SK-N-SH (cell line): Measurements from ENCODE around the gene ATE1. TPM values are rescaled to one million over a fixed set of nuclear protein-coding genes. Genes with fewer than 3 reads are reported as not detected.

Experiments used
- CTCF ChIA-PET: fragments of 300-600, 350-600 bp; formaldehyde crosslinking; extraction: SDS; loops from one replicate; lab custom pipeline; 2021; lab: Yijun Ruan, JAX
- POLR2A ChIA-PET: fragments of 350-600 bp; sonication (Branson Sonifier 250); formaldehyde crosslinking; extraction: SDS; loops from one replicate; lab custom pipeline; 2020; ENCODE audit warnings: antibody characterized with exemption, inconsistent platforms; lab: Yijun Ruan, JAX
- DNase-seq: peaks from one replicate; pipeline ENCODE4 v3.0.0; 2012
- H2AFZ ChIP-seq: fragments of 200-600 bp; sonication (generic); 2 replicates; pipeline ENCODE4 v1.8.1; 2016; ENCODE audit warnings: antibody characterized with exemption, mild to moderate bottlenecking, low read depth
- H3F3A ChIP-seq: fragments of 200-600 bp; sonication (generic); replicated peaks from 2 replicates; pipeline ENCODE3; 2016; ENCODE audit warnings: antibody characterized with exemption, mild to moderate bottlenecking; ENCODE audit not compliant: insufficient read depth
- H3K27ac ChIP-seq, 2 experiments: fragments of 200-500 bp in 1 of 2; fragments of 200-600 bp in 1 of 2; sonication (Bioruptor generic) in 1 of 2; sonication (generic), shearing (Covaris generic) in 1 of 2; 2 replicates each; pipeline versions ENCODE4 v1.5.1 to v1.6.1; 2014 to 2016; ENCODE audit warnings: low read depth in 2 of 2, inconsistent platforms in 1 of 2, low read length in 1 of 2, mild to moderate bottlenecking in 1 of 2, mixed read lengths in 1 of 2
- H3K27me3 ChIP-seq: fragments of 200-600 bp; sonication (generic), shearing (Covaris generic); 2 replicates; pipeline ENCODE4 v1.6.1; 2016; ENCODE audit warnings: mixed run types; ENCODE audit not compliant: insufficient read depth
- H3K36me3 ChIP-seq, 2 experiments: fragments of 200-500 bp in 1 of 2; fragments of 200-600 bp in 1 of 2; sonication (Bioruptor generic) in 1 of 2; sonication (generic) in 1 of 2; replicated peaks in 1 of 2; 2 replicates each; pipeline versions ENCODE3 to v1.5.1; 2014 to 2016; ENCODE audit warnings: low read length in 1 of 2, mild to moderate bottlenecking in 1 of 2; ENCODE audit not compliant: insufficient read depth in 2 of 2, control insufficient read depth in 1 of 2
- H3K4me1 ChIP-seq, 2 experiments: fragments of 200-500 bp in 1 of 2; fragments of 200-600 bp in 1 of 2; sonication (Bioruptor generic) in 1 of 2; sonication (generic), shearing (Covaris generic) in 1 of 2; 2 replicates each; pipeline versions ENCODE4 v1.5.1 to v1.6.1; 2014 to 2016; ENCODE audit warnings: low read depth in 1 of 2, low read length in 1 of 2, mixed run types in 1 of 2; ENCODE audit not compliant: insufficient read depth in 2 of 2, control insufficient read depth in 1 of 2
- H3K4me2 ChIP-seq: fragments of 200-600 bp; sonication (generic), shearing (Covaris generic); 2 replicates; pipeline ENCODE4 v1.6.1; 2017; ENCODE audit warnings: mixed run types
- H3K4me3 ChIP-seq, 2 experiments: fragments of 200-500 bp in 1 of 2; fragments of 200-600 bp in 1 of 2; sonication (Bioruptor generic) in 1 of 2; sonication (generic), shearing (Covaris generic) in 1 of 2; 2 replicates each; pipeline versions ENCODE4 v1.5.1 to v1.8.1; 2014 to 2016; ENCODE audit warnings: low read depth in 2 of 2, inconsistent platforms in 1 of 2, low read length in 1 of 2, mild to moderate bottlenecking in 1 of 2, mixed read lengths in 1 of 2, moderate library complexity in 1 of 2
- H3K79me2 ChIP-seq: fragments of 200-600 bp; sonication (generic); 2 replicates; pipeline ENCODE4 v1.8.1; 2017; ENCODE audit warnings: mild to moderate bottlenecking; ENCODE audit not compliant: insufficient read depth
- H3K9ac ChIP-seq: fragments of 200-600 bp; sonication (generic); 2 replicates; pipeline ENCODE4 v1.6.1; 2017; ENCODE audit warnings: mixed run types
- H3K9me2 ChIP-seq: fragments of 200-600 bp; sonication (generic); 2 replicates; pipeline ENCODE4 v1.6.1; 2017; ENCODE audit warnings: mixed run types
- H3K9me3 ChIP-seq: fragments of 200-600 bp; sonication (generic); 2 replicates; pipeline ENCODE4 v1.6.1; 2017; ENCODE audit warnings: mixed run types, mild to moderate bottlenecking, moderate library complexity
- H4K20me1 ChIP-seq: fragments of 200-600 bp; sonication (generic); 2 replicates; pipeline ENCODE4 v1.6.1; 2017; ENCODE audit warnings: mild to moderate bottlenecking, mixed run types; ENCODE audit not compliant: insufficient read depth
- EP300 ChIP-seq, 2 experiments: IDR thresholded peaks; 2 replicates each; pipeline versions ENCODE4 v1.4.0 to v1.6.1; 2012; ENCODE audit warnings: borderline replicate concordance in 1 of 2, low read depth in 1 of 2, low read length in 1 of 2
- FOSL2 ChIP-seq: IDR thresholded peaks from 2 replicates; pipeline ENCODE4 v1.4.0; 2012; ENCODE audit warnings: low read depth, mild to moderate bottlenecking, moderate library complexity, borderline replicate concordance
- FOXJ3 ChIP-seq: sonication (generic); formaldehyde crosslinking; IDR thresholded peaks from 2 replicates; pipeline ENCODE4 v1.5.1; 2020; ENCODE audit warnings: mild to moderate bottlenecking, missing genetic modification reagents
- FOXM1 ChIP-seq: IDR thresholded peaks from 2 replicates; pipeline ENCODE4 v1.4.0; 2012; ENCODE audit warnings: low read depth, mild to moderate bottlenecking
- GATA2 ChIP-seq: sonication (generic); formaldehyde crosslinking; IDR thresholded peaks from 2 replicates; pipeline ENCODE4 v1.5.0; 2020; ENCODE audit warnings: mild to moderate bottlenecking, missing genetic modification reagents
- JUND ChIP-seq: IDR thresholded peaks from 2 replicates; pipeline ENCODE4 v1.4.0; 2012
- NRF1 ChIP-seq: IDR thresholded peaks from 2 replicates; pipeline ENCODE4 v1.6.1; 2012; ENCODE audit warnings: low read depth, mild to moderate bottlenecking, low read length
- POLR2AphosphoS5 ChIP-seq: IDR thresholded peaks from 2 replicates; pipeline ENCODE4 v1.6.1; 2012; ENCODE audit warnings: low read depth, low read length
- RCOR1 ChIP-seq: fragments of 150-350 bp; IDR thresholded peaks from 2 replicates; pipeline ENCODE4 v1.6.1; 2017; ENCODE audit warnings: antibody characterized with exemption, low read length
- SIN3A ChIP-seq: IDR thresholded peaks from 2 replicates; pipeline ENCODE4 v1.6.1; 2012; ENCODE audit warnings: low read depth, mild to moderate bottlenecking, low read length, moderate library complexity, borderline replicate concordance
- TCF12 ChIP-seq: IDR thresholded peaks from 2 replicates; pipeline ENCODE4 v1.4.0; 2012
- YY1 ChIP-seq: IDR thresholded peaks from 2 replicates; pipeline ENCODE4 v1.4.0; 2012; ENCODE audit warnings: low read depth, mild to moderate bottlenecking
- WGBS: methylation state at CpG from one replicate; pipeline ENCODE4 v1.1.6; 2017; ENCODE audit warnings: low lambda C conversion rate; 5-methylcytosine and 5-hydroxymethylcytosine counted together
- polyA plus RNA-seq, 3 experiments: library from polyadenylated mRNA; depleted of rRNA; stranded (reverse); fragments of >200 nt; gene quantifications; 2 replicates each; pipeline ENCODE4 v1.2.3, GENCODE V29; 2012
- TF ChIP-seq, protein P1 (sequence below): IDR thresholded peaks from 2 replicates; pipeline ENCODE4 v1.4.0; 2012; ENCODE audit warnings: low read depth, borderline replicate concordance
- TF ChIP-seq, protein P2 (sequence below): fragments of 150-350 bp; IDR thresholded peaks from 2 replicates; pipeline ENCODE4 v1.6.1; 2016; ENCODE audit warnings: mild to moderate bottlenecking, low read depth, low read length
- TF ChIP-seq, protein P3 (sequence below): IDR thresholded peaks from 2 replicates; pipeline ENCODE4 v1.6.1; 2012; ENCODE audit warnings: mild to moderate bottlenecking, low read depth, low read length, moderate library complexity
- TF ChIP-seq, protein P4 (sequence below): IDR thresholded peaks from 2 replicates; pipeline ENCODE4; 2012
- TF ChIP-seq, protein P5 (sequence below): fragments of 150-350 bp; IDR thresholded peaks from 2 replicates; pipeline ENCODE4 v1.6.1; 2017; ENCODE audit warnings: antibody characterized with exemption, low read length, low read depth, borderline replicate concordance

Gene ATE1
- polyA plus RNA-seq, 1 of the 3 experiments (the other 2 are of a cell fraction) = 6.3 TPM

DNA sequence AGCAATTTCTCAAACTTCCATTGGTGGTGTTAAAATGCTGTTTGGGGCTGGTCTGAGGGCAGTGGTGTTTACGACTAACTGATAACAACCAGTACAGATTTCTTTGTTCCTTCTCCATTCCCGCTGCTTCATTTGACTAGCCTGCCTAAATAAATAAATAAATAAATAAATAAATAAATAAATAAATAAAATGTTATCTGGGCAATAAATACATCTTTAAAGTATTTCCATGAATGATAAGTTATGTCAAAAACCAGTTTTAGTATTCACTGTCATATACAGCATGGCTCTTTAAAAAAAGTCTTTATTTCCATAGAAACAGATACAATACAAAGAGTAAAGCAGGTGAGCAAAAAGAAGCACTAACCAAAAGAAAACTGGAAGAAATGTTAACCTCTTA is 81.3 kb downstream of the ATE1 start (continued):
- TF ChIP-seq, protein P1, sequence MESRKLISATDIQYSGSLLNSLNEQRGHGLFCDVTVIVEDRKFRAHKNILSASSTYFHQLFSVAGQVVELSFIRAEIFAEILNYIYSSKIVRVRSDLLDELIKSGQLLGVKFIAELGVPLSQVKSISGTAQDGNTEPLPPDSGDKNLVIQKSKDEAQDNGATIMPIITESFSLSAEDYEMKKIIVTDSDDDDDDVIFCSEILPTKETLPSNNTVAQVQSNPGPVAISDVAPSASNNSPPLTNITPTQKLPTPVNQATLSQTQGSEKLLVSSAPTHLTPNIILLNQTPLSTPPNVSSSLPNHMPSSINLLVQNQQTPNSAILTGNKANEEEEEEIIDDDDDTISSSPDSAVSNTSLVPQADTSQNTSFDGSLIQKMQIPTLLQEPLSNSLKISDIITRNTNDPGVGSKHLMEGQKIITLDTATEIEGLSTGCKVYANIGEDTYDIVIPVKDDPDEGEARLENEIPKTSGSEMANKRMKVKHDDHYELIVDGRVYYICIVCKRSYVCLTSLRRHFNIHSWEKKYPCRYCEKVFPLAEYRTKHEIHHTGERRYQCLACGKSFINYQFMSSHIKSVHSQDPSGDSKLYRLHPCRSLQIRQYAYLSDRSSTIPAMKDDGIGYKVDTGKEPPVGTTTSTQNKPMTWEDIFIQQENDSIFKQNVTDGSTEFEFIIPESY = no peak
- no peak for TF ChIP-seq YY1
- TF ChIP-seq, protein P2, sequence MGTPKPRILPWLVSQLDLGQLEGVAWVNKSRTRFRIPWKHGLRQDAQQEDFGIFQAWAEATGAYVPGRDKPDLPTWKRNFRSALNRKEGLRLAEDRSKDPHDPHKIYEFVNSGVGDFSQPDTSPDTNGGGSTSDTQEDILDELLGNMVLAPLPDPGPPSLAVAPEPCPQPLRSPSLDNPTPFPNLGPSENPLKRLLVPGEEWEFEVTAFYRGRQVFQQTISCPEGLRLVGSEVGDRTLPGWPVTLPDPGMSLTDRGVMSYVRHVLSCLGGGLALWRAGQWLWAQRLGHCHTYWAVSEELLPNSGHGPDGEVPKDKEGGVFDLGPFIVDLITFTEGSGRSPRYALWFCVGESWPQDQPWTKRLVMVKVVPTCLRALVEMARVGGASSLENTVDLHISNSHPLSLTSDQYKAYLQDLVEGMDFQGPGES = no peak
- TF ChIP-seq, protein P3, sequence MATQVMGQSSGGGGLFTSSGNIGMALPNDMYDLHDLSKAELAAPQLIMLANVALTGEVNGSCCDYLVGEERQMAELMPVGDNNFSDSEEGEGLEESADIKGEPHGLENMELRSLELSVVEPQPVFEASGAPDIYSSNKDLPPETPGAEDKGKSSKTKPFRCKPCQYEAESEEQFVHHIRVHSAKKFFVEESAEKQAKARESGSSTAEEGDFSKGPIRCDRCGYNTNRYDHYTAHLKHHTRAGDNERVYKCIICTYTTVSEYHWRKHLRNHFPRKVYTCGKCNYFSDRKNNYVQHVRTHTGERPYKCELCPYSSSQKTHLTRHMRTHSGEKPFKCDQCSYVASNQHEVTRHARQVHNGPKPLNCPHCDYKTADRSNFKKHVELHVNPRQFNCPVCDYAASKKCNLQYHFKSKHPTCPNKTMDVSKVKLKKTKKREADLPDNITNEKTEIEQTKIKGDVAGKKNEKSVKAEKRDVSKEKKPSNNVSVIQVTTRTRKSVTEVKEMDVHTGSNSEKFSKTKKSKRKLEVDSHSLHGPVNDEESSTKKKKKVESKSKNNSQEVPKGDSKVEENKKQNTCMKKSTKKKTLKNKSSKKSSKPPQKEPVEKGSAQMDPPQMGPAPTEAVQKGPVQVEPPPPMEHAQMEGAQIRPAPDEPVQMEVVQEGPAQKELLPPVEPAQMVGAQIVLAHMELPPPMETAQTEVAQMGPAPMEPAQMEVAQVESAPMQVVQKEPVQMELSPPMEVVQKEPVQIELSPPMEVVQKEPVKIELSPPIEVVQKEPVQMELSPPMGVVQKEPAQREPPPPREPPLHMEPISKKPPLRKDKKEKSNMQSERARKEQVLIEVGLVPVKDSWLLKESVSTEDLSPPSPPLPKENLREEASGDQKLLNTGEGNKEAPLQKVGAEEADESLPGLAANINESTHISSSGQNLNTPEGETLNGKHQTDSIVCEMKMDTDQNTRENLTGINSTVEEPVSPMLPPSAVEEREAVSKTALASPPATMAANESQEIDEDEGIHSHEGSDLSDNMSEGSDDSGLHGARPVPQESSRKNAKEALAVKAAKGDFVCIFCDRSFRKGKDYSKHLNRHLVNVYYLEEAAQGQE = no peak
- no peak for TF ChIP-seq POLR2AphosphoS5
- TF ChIP-seq, all 33 proteins: peak for 0

DNA sequence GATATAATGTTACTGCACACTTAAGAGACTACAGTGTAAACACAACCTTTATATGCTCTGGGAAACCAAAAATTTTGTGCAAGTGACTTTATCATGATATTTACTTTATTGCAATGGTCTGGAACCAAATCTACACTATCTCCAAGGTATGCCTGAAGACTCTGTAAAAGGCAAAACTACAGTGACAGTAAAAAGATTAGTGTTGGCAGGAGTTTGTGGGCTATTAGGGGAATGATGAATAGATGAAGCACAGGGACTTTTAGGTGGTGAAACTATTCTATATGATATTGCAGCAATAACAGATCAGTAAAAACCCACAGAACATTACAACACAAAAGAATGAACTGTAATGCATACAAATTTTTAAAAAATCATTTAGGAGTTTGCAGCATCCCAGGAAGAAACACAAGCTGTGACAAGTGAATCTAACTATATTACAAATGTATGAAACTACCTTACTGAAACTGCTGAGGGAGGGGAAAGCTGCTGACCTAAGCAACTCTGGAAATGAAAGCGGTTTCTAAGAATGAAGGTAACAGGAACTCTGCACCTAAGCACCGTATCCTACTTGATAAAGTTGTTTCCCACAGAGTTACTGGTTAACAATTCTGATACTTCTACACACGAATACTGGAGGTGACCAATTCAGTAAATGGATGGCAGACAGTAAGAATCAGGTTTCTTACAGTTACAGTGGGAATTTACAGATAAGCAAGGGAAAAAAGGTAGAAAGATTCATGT is 82.6 kb downstream of the ATE1 start:
- no peak for DNase-seq
- POLR2A ChIA-PET = no interaction called here
- Histone ChIP-seq H3K4me3 (no peak overlapping the region), H4K20me1 (no peaks in the 10 kb centered on the region), H3F3A (no peaks in the 10 kb centered on the region), H3K27me3 (no peaks in the 10 kb centered on the region), H3K9me2 (no peaks in the 10 kb centered on the region), H3K9me3 (no peaks in the 10 kb centered on the region), H2AFZ (no peak overlapping the region), H3K27ac (no peak overlapping the region), H3K4me1 (no peaks in the 10 kb centered on the region), H3K79me2 (no peaks in the 10 kb centered on the region; the same call in 1 of the 2 replicates), H3K9ac (no peak overlapping the region), H3K36me3 (peaks cover 10 to 18% of the 10 kb centered on the region in 2 experiments), H3K4me2 (no peak overlapping the region)
- 92% methylated on average over 3 of the region's 3 CpGs for WGBS
- CTCF ChIA-PET = interaction anchor here (0.8 kb wide), 1 partner anchor 20 kb away, joined by 4 read pairs; no protein-coding TSS in a partner anchor
- TF ChIP-seq FOXM1 (no peak), YY1 (no peak), GATA2 (CRISPR knock-in tag) (no peak), NRF1 (no peak), EP300 (IDR thresholded peaks at IDR 0.05; ENCODE audit: borderline replicate concordance in 1 of 2, low read depth in 1 of 2, low read length in 1 of 2) (no peak), SIN3A (no peak), FOXJ3 (no peak), RCOR1 (no peak), TCF12 (no peak), FOSL2 (no peak), JUND (no peak)
- TF ChIP-seq, protein P4, sequence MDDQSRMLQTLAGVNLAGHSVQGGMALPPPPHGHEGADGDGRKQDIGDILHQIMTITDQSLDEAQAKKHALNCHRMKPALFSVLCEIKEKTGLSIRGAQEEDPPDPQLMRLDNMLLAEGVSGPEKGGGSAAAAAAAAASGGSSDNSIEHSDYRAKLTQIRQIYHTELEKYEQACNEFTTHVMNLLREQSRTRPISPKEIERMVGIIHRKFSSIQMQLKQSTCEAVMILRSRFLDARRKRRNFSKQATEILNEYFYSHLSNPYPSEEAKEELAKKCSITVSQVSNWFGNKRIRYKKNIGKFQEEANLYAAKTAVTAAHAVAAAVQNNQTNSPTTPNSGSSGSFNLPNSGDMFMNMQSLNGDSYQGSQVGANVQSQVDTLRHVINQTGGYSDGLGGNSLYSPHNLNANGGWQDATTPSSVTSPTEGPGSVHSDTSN = no peak
- TF ChIP-seq, protein P5, sequence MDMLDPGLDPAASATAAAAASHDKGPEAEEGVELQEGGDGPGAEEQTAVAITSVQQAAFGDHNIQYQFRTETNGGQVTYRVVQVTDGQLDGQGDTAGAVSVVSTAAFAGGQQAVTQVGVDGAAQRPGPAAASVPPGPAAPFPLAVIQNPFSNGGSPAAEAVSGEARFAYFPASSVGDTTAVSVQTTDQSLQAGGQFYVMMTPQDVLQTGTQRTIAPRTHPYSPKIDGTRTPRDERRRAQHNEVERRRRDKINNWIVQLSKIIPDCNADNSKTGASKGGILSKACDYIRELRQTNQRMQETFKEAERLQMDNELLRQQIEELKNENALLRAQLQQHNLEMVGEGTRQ = no peak
- TF ChIP-seq, protein P3 = no peak
